HG03095 (cell line): ENCODE results near the gene TAF5L.

Experiments used
- ATAC-seq: cut with Tn5 transposase; IDR thresholded peaks from one replicate; pipeline ENCODE4 v1.9.1; 2021; ENCODE audit warnings: moderate library complexity; ENCODE audit not compliant: unreplicated experiment

TAF5L gene

DNA sequence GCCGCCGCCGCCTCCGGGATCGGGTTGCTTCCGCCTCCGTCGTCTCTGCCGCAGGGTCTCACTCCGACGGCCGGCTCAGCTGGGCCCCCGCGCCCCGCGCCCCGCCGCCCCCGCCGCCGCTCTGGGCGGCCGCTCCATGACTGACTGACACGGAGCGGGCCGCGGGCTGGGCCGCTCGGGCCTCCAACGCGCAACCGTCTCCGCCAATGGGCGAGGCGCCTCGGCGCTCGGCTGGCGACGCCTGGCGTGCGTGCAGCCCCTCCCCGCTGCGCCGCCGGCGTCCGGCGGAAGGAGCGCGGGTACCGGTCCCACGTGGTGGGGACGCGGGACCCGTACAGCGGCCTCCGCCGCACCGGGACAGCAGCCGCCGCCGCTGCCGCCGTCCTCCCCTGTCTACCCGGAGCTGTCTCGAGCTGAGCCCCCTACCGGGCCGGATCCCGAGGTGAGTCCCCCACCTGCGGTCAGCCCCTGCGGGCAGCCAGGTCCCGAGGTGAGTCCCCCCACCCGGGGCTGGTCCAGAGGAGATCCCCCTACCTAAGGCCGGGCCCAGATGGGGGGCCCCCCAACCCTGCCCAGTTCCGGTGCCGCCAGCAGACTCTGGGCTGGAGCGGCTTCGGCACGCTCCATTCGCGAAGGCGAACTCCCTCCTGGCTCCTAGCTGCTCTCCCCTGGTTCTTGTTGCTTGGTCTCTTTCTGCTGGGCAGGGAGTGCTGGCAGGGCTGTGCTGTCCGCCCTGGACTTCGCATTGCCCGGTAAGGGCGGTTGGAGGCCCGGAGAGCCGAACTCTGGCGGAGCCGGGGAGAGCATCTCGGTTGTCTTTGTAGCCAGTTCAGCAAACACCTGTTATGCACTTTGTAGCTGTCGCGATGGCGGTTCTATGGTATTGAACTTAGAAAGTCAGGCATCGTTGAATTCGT is at the start of gene TAF5L, which contains the start of gene URB2:
TAF5L (minus strand) TSS at position 208 of the 917 bp plus-strand sequence. CDS start 11,640 bp downstream, outside the sequence.
URB2 (plus strand) TSS at position 333 of the 917 bp plus-strand sequence. CDS start 1,387 bp downstream, outside the sequence.
- peak; percentile 87 for ATAC-seq

GRCh38 chr1:229675396-229675795 is 49.5 kb upstream of the TAF5L start:
- no peak for ATAC-seq

- ATAC-seq, result no peak
Measured at GRCh38 chr1:229674042-229674441, 48.1 kb upstream of the TAF5L start.

- no peak for ATAC-seq
Measured at GRCh38 chr1:229672246-229672645, 46.3 kb upstream of the TAF5L start.

GRCh38 chr1:229671310-229671709 is 45.4 kb upstream of the TAF5L start:
- no peak for ATAC-seq

DNA sequence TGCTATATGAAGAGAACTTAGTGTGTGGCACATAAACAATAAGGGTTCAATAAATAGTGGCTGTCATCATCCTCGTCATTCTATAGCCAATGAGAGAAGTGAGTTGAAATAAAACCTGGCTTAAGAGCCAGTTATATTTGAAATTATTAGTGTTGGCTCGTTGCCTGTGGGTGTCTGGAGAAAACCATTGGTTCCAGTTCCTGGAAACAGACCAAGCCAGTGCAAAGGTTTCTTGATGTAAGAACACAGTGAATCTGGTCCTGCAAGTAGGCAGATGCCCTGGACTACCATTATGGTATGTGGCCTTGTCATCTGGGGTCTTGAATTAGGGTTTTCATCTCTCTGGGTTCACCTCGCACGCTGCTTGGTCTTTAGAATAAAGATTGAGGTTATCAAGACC is 43.4 kb upstream of the TAF5L start:
- no peak for ATAC-seq

DNA sequence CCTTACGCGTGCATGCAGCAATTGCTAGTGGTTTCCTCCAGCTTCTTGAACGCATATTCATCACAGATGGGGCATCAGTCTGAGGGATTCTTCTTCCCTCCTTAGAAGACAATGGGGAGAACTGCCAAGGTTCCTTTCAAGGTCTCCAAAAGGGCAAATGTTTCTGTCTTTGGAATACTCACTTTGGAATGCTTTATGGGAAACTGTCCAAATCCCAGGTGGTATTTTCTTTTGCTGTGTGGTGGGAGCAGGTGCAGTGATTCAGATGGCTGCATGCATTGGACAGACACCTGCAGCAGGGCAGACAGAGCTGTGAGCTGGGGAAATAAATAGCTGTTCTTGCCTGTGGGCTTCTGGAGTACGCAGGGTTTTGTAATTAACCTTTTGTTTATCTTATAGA is 40.7 kb upstream of the TAF5L start:
- no peak for ATAC-seq

GRCh38 chr1:229665912-229666558 is 40.1 kb upstream of the TAF5L start:
- no peak for ATAC-seq

DNA sequence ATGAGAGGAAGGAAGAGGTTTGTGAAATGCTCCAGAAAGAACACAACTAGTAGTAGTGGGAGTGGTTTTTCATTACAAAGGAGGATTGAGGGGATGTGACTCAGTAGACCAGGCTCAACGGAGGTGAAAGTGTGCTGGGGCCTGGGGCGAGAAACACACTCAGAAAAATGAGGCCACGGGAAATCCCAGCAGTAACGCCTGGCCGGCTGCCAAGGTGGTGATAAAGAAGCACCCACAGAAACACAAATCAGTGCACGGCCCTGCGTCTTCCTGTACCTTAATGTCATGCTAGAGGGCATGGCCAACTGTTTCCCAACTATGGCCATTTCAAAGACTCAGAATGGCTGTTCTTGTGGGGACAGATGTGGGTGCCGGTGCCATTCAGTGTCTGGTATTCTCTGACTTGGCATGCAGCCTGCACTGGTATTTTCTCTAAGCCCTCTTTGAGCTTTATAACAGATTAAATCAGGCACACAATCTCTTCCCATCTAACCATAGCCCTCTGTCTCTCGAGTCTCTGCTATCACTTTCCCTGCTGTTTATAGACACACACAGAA is 38.3 kb upstream of the TAF5L start:
- ATAC-seq, result no peak

GRCh38 chr1:229661897-229662296 is 36.0 kb upstream of the TAF5L start:
- no peak for ATAC-seq

GRCh38 chr1:229661022-229661877 is 35.3 kb upstream of the TAF5L start:
- ATAC-seq, result peak; percentile 75

- peak; percentile 49 for ATAC-seq
Measured at GRCh38 chr1:229657993-229658755, 32.3 kb upstream of the TAF5L start.

- no peak for ATAC-seq
Measured at GRCh38 chr1:229655781-229656180, 29.9 kb upstream of the TAF5L start.

- ATAC-seq, result no peak
Measured at GRCh38 chr1:229653420-229653819, 27.5 kb upstream of the TAF5L start.

DNA sequence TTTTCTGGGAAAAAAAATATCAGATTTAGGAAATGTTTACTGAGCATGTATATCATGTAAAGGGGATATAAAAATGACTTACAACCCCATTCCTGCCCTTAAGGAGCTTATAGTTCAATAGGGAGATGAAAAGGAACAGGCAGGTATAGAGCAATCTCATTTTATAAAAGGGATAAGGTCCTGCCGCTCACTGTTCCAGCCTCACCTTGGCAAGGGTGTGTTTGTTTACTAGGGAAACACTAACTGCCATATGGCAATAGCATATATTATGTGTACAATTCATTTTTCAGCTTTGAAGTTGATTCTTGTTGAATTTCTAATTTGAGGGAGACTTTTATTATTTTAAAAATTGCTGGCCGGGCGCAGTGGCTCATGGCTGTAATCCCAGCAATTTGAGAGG is 25.6 kb upstream of the TAF5L start:
- ATAC-seq, result no peak

DNA sequence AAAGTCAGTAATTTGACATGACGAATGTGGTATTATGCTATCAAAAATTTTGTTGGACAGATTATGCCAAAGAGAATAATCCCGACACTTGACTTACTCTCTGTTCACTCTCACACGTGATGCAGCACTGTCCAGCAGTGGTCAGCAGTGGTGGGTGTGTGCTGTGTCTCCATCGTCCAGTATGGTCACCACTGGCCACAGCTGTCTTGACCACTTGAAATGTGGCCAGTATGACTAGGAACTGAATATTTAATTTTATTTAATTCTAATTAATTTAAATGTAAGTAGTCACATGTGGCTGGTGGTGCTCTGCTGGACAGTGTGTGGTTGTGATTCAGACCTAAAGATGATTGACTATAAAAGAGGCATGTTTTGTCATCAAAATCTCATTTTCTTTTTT is 24.1 kb upstream of the TAF5L start:
- no peak for ATAC-seq

DNA sequence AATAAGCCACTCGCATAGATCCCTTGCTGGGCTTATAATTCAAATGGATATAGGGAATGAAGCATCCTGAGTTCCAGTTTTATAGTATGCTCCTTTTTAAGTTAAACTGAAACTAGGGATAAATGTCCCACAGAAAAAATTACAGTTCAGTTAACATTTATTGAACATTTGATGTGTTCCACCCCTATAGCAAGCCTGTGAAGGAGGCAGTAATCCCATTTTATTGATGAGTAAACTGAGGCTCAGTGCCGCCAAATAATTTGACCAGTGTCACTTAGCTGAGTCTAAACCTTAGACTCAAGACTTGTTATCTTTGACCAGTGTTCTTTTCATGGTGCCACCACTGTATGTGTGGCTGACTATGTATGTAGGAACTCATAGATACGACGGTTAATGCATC is 22.5 kb upstream of the TAF5L start:
- ATAC-seq, result no peak

- ATAC-seq, result no peak
Measured at GRCh38 chr1:229645324-229645993, 19.5 kb upstream of the TAF5L start.

GRCh38 chr1:229643996-229644745 is 18.2 kb upstream of the TAF5L start:
- ATAC-seq, result no peak
